Measurements from ENCODE around the gene VPS4A.

Gene VPS4A

GRCh38 chr16:69326172-69326873 is 15.2 kb downstream of the VPS4A start:
- no peak overlapping the region for H3K4me3 ChIP-seq (ENCODE audit: low read length)
- no peak for DNase-seq (ENCODE audit: low read depth)
- TF ChIP-seq, protein P1, sequence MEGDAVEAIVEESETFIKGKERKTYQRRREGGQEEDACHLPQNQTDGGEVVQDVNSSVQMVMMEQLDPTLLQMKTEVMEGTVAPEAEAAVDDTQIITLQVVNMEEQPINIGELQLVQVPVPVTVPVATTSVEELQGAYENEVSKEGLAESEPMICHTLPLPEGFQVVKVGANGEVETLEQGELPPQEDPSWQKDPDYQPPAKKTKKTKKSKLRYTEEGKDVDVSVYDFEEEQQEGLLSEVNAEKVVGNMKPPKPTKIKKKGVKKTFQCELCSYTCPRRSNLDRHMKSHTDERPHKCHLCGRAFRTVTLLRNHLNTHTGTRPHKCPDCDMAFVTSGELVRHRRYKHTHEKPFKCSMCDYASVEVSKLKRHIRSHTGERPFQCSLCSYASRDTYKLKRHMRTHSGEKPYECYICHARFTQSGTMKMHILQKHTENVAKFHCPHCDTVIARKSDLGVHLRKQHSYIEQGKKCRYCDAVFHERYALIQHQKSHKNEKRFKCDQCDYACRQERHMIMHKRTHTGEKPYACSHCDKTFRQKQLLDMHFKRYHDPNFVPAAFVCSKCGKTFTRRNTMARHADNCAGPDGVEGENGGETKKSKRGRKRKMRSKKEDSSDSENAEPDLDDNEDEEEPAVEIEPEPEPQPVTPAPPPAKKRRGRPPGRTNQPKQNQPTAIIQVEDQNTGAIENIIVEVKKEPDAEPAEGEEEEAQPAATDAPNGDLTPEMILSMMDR (conservative IDR thresholded peaks at IDR 0.05; ENCODE audit: low read length) = no peak

- no peak overlapping the region; the same call in 1 of the 2 replicates for H3K4me3 ChIP-seq (ENCODE audit: low read length)
- DNase-seq (ENCODE audit: low read depth) = no peak
- TF ChIP-seq, protein P1 (conservative IDR thresholded peaks at IDR 0.05; ENCODE audit: low read length) = no peak
Measured at GRCh38 chr16:69327585-69328310, 16.6 kb downstream of the VPS4A start.

DNA sequence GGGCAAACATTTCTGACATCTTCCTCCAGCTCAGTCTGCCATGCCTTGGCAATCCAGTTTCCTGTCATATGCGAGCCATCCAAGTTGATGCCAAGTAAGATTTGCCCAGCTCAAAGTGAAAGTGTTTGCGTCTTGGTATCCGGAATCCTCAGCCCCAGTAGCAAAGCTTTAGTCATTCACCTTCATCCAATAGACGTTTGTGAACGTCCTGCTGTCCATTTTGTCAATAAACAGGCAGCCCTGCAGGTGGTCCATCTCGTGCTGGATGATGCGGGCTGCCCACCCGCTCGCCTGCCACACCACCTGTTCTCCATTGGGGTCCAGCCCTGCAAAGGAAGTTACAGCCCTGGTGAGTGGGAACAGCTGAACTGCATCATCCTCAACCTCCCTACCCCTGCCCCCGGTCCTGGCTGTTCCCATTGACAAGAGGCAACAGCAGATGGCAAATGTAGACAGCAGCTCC is 17.7 kb downstream of the VPS4A start:
- peak; percentile 50 for DNase-seq (ENCODE audit: low read depth)
- TF ChIP-seq, protein P1 (conservative IDR thresholded peaks at IDR 0.05; ENCODE audit: low read length) = no peak
- peak overlapping the region; percentile 79 for H3K4me3 ChIP-seq (ENCODE audit: low read length)

- H3K4me3 ChIP-seq (ENCODE audit: low read length) = peak overlapping the region; percentile 79
- no peak for DNase-seq (ENCODE audit: low read depth)
- TF ChIP-seq, protein P1 (conservative IDR thresholded peaks at IDR 0.05; ENCODE audit: low read length) = no peak
Measured at GRCh38 chr16:69329369-69330285, 18.5 kb downstream of the VPS4A start.

DNA sequence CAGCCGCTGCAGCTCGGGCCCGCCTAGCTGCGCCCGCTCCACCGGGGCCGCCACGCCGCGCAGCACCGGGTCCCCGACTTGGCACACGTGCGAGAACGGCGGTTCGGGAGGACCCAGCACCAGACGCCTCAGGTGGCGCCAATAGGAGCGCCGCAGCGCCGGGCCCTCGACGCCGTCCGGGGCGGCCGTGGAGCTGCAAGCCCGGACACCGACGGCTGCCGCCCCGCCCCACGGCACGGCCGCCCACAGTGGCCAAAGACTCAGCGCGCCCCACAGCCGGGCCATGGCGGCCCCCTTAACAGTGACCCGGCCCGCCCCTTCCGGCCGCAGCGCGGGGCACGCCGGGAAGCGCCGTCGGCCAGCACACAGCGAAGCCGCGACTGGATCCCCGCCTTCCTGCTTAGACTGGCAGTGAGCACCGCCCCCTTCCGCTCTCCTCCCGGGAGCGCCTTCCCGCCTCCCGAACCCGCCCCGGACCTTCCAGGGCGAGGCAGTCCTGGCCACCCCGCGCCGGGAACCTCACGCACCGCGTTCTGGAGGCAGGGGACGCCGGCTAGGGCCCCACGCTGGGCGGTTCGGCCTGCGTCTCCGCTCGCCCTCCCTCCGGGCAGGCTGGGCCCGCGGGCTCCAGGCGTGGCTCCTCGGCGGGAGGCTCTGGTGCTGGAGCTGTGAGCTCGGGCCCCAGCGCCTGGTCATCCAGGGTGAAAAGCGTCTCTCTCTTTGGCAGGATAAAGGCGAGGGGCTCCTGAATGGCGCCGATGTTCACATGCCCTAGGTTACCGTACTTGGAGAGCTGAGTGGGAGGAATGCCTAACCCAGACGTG is 19.3 kb downstream of the VPS4A start, which contains the start of gene PDF:
TSS of gene PDF (minus strand) at position 303 of the 824 bp plus-strand sequence. CDS start at position 285, 18 bp downstream.
- TF ChIP-seq, protein P1 (conservative IDR thresholded peaks at IDR 0.05; ENCODE audit: low read length) = no peak
- H3K4me3 ChIP-seq (ENCODE audit: low read length) = peak within 1 kb of the TSS; percentile 79
- DNase-seq (ENCODE audit: low read depth) = peak; percentile 91

DNA sequence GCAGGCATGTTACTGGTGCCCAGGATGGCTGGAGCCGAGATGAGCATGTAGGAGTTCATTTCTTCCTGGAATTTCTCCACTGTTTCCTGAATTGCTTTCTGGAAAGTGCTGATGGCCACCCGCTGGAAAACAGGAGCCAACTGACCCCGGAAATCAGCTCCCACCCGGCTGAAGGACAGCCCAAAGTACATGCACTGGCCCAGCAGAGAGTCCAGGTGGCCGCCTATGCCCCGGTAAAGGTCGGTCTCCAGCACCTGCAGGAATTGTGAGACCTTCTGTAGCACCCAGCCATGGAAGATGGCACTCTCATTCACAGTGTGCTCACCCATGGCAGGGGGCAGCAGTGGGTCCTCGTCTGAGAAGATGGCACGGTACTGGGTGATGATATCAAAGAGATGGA is 23.5 kb downstream of the VPS4A start:
- no peak for DNase-seq (ENCODE audit: low read depth)
- no peak overlapping the region for H3K4me3 ChIP-seq (ENCODE audit: low read length)
- TF ChIP-seq, protein P1 (conservative IDR thresholded peaks at IDR 0.05; ENCODE audit: low read length) = no peak
